Activated CD4-positive, alpha-beta memory T cell treated with anti-CD3 and anti-CD28 coated beads, Interleukin-2, amount 10 ng/mL, durations not matched to agents 7 days and 5 days (primary cell): ENCODE results near the gene TMX3. TPM values are rescaled to one million over a fixed set of nuclear protein-coding genes. Genes with fewer than 3 reads are reported as not detected.
A peak's percentile ranks its signal among the peaks of the same experiment; 100 is the strongest.

ENCODE experiments used
- CTCF ChIA-PET: fragments of 350-600 bp; sonication (Branson Sonifier 250); formaldehyde crosslinking; loops from one replicate; lab custom pipeline; 2021; ENCODE audit warnings: antibody characterized with exemption, inconsistent platforms; lab: Charles Lee
- POLR2A ChIA-PET: fragments of 350-600 bp; sonication (Branson Sonifier 250); formaldehyde crosslinking; loops from one replicate; lab custom pipeline; 2021; ENCODE audit warnings: antibody characterized with exemption; lab: Charles Lee
- DNase-seq: peaks from one replicate; pipeline ENCODE4 v3.0.0-alpha.2; 2020
- H3K27ac Mint-ChIP-seq: one replicate; pipeline ENCODE4 v1.8.0; 2021; ENCODE audit warnings: mild to moderate bottlenecking, mixed read lengths
- H3K27me3 Mint-ChIP-seq: one replicate; pipeline ENCODE4 v1.8.0; 2021; ENCODE audit warnings: mixed read lengths
- H3K36me3 Mint-ChIP-seq: one replicate; pipeline ENCODE4 v1.8.0; 2021; ENCODE audit warnings: low read depth, mixed read lengths
- H3K4me1 Mint-ChIP-seq: one replicate; pipeline ENCODE4 v1.8.0; 2021; ENCODE audit warnings: mixed read lengths
- H3K4me3 Mint-ChIP-seq: one replicate; pipeline ENCODE4 v1.8.0; 2021; ENCODE audit warnings: mild to moderate bottlenecking, mixed read lengths
- H3K9me3 Mint-ChIP-seq: one replicate; pipeline ENCODE4 v1.8.0; 2021; ENCODE audit warnings: mixed read lengths
- total RNA-seq, 2 experiments: library from RNA; stranded (reverse); gene quantifications; one replicate each; pipeline ENCODE4 v1.2.3, GENCODE V29; 2021

The TMX3 gene, protein sequence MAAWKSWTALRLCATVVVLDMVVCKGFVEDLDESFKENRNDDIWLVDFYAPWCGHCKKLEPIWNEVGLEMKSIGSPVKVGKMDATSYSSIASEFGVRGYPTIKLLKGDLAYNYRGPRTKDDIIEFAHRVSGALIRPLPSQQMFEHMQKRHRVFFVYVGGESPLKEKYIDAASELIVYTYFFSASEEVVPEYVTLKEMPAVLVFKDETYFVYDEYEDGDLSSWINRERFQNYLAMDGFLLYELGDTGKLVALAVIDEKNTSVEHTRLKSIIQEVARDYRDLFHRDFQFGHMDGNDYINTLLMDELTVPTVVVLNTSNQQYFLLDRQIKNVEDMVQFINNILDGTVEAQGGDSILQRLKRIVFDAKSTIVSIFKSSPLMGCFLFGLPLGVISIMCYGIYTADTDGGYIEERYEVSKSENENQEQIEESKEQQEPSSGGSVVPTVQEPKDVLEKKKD
- total RNA-seq, result 10 to 100 TPM; 55.9 to 56.0 TPM

DNA sequence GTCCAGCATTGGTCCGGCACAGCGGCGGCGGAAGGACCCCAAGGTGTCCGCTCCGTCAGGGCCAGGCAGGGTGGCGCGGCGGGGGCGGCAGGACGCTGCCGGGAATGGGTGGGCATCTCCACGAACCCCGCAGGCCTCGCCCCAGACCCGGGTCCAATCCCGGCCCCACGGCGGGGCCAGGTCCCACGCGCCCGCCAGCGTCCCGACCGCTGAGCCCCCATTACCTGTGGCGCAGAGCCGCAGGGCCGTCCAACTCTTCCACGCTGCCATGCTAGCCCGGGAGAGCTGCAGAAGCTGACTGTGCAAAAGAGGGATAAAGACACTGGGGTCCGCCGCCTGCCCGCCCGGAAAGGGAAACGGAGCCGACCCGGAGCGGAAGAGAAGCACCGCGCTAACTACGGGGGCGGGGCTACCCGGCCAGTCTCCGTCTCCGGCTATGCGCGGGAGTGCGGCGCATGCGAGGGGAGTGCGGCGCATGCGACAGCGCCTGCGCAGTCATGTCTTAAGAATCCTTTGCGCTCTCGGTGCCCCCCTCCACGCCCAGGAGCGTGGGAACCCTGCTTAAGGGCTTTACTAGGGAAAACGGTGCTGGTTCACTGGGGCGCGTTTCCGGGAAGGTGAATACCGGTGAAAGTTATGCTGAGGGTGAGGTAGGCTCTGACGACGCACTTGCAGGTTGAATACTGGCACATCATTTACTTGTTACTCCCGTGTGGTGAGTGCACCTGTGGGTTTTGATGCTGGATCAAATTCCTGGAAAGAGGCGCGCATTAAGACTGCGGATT, at the start of gene TMX3:
TSS of gene TMX3 (minus strand) at position 397 of the 785 bp plus-strand sequence. CDS start at position 270, 127 bp downstream.
- peaks cover 39% of the 10 kb centered on the region for H3K4me1 Mint-ChIP-seq
- peaks cover 37% of the 10 kb centered on the region for H3K36me3 Mint-ChIP-seq
- H3K9me3 Mint-ChIP-seq, result no peaks in the 10 kb centered on the region
- ChIA-PET CTCF (interaction anchor here (1.6 kb wide), 1 partner anchor 14 kb away, joined by 3 read pairs; no protein-coding TSS in a partner anchor), POLR2A (interaction anchor here (0.6 to 2.2 kb wide), 4 partner anchors 10 to 28 kb away, joined by 3 to 9 read pairs (median 4); no protein-coding TSS in a partner anchor)
- DNase-seq, result peak; percentile 92
- H3K27me3 Mint-ChIP-seq, result no peaks in the 10 kb centered on the region
- H3K4me3 Mint-ChIP-seq, result peak within 1 kb of the TSS; percentile 85
- H3K27ac Mint-ChIP-seq, result peak within 1 kb of the TSS; percentile 88

- H3K36me3 Mint-ChIP-seq, result no peaks in the 10 kb centered on the region
- DNase-seq, result no peak
- H3K27ac Mint-ChIP-seq, result no peak overlapping the region
- H3K9me3 Mint-ChIP-seq, result no peaks in the 10 kb centered on the region
- H3K4me1 Mint-ChIP-seq, result no peaks in the 10 kb centered on the region
- POLR2A ChIA-PET, result no interaction called here
- H3K4me3 Mint-ChIP-seq, result no peak overlapping the region
- no peaks in the 10 kb centered on the region for H3K27me3 Mint-ChIP-seq
- CTCF ChIA-PET, result no interaction called here
Measured at GRCh38 chr18:68764016-68764415, 49.1 kb upstream of the TMX3 start.

DNA sequence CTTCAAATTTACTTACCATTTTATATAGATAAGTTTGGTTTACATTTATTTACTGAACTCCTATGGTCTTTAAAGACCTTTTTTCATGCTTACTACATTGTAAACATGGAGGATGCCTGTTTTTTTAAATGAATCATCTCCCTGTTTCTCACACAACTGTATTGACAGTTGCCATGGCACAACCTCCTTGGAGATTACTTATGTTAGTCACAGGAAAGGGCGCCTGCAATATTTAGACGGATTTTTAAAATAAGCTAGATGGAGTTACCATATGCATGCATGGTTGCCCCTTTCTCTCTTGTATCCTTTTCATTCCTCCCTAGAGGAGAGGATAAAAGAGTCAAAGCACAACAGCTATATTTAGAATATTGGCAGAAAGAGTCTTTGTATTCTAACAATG, 48.2 kb upstream of the TMX3 start:
- H3K27ac Mint-ChIP-seq, result no peak overlapping the region
- POLR2A ChIA-PET, result no interaction called here
- no peaks in the 10 kb centered on the region for H3K27me3 Mint-ChIP-seq
- H3K4me1 Mint-ChIP-seq, result no peaks in the 10 kb centered on the region
- no peak for DNase-seq
- no peak overlapping the region for H3K4me3 Mint-ChIP-seq
- CTCF ChIA-PET, result no interaction called here
- no peaks in the 10 kb centered on the region for H3K36me3 Mint-ChIP-seq
- H3K9me3 Mint-ChIP-seq, result no peaks in the 10 kb centered on the region

- POLR2A ChIA-PET, result no interaction called here
- Mint-ChIP-seq H3K9me3 (no peaks in the 10 kb centered on the region), H3K4me1 (no peaks in the 10 kb centered on the region), H3K27me3 (no peaks in the 10 kb centered on the region), H3K36me3 (no peaks in the 10 kb centered on the region), H3K27ac (no peak overlapping the region), H3K4me3 (no peak overlapping the region)
- CTCF ChIA-PET, result no interaction called here
- DNase-seq, result no peak
Measured at GRCh38 chr18:68759308-68759707, 44.4 kb upstream of the TMX3 start.

GRCh38 chr18:68757126-68757525, 42.2 kb upstream of the TMX3 start:
- Mint-ChIP-seq H3K27ac (no peak overlapping the region), H3K27me3 (no peaks in the 10 kb centered on the region), H3K4me3 (no peak overlapping the region), H3K9me3 (no peaks in the 10 kb centered on the region), H3K4me1 (no peaks in the 10 kb centered on the region), H3K36me3 (no peaks in the 10 kb centered on the region)
- POLR2A ChIA-PET, result no interaction called here
- no peak for DNase-seq
- CTCF ChIA-PET, result no interaction called here

DNA sequence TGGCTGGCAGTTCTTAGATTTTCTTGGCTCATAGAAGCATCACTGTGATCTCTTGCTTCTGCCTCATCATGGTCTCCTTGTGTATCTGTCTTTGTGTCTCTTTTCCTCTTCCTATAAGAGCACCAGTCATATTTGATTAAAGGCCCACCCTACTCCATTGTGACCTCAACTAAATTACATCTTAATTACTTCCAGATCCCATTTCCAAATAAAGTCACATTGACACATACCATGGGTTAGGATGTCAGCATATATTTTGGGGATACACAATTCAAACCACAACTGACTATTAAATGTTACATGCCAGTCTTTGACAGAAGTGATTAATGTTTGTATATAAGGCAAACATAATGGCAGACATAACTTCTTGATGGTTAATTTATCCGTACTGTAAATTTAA, 27.3 kb upstream of the TMX3 start:
- ChIA-PET POLR2A (no interaction called here), CTCF (no interaction called here)
- Mint-ChIP-seq H3K27me3 (no peaks in the 10 kb centered on the region), H3K36me3 (no peaks in the 10 kb centered on the region), H3K9me3 (no peaks in the 10 kb centered on the region), H3K27ac (no peak overlapping the region), H3K4me3 (no peak overlapping the region), H3K4me1 (no peaks in the 10 kb centered on the region)
- no peak for DNase-seq

DNA sequence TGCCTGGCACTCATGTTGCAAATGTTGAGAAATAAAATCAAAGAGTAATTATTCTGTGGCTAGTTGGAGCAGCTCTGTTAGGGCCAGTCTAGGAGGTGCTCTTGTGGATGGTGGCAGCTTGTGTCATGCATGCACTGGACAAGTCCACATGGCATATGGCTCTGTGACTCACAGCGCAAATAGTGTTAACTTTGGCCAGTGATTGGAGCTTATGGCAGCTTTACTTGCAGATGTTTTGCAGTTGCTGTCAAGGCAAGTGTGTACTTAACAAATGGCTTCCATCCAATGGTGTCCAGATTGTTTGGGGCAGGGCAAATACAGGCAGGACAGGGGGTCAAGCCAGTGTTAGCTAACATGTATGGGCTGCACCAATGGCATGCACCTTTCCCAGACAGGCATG, 26.1 kb upstream of the TMX3 start:
- no peaks in the 10 kb centered on the region for H3K4me1 Mint-ChIP-seq

GRCh38 chr18:68739462-68739861, 24.6 kb upstream of the TMX3 start:
- no peaks in the 10 kb centered on the region for H3K9me3 Mint-ChIP-seq
- H3K27ac Mint-ChIP-seq, result no peak overlapping the region
- no peak overlapping the region for H3K4me3 Mint-ChIP-seq
- peaks cover 4% of the 10 kb centered on the region for H3K4me1 Mint-ChIP-seq
- no peaks in the 10 kb centered on the region for H3K36me3 Mint-ChIP-seq
- ChIA-PET POLR2A (no interaction called here), CTCF (no interaction called here)
- no peak for DNase-seq
- H3K27me3 Mint-ChIP-seq, result no peaks in the 10 kb centered on the region

More for the DNA sequence above, 26.1 kb upstream of the TMX3 start:
- Mint-ChIP-seq H3K4me3 (no peak overlapping the region), H3K27ac (no peak overlapping the region), H3K9me3 (no peaks in the 10 kb centered on the region), H3K36me3 (no peaks in the 10 kb centered on the region), H3K27me3 (no peaks in the 10 kb centered on the region)
- no peak for DNase-seq
- ChIA-PET CTCF (no interaction called here), POLR2A (no interaction called here)

- DNase-seq, result no peak
- no peaks in the 10 kb centered on the region for H3K36me3 Mint-ChIP-seq
- CTCF ChIA-PET, result no interaction called here
- POLR2A ChIA-PET, result no interaction called here
- no peaks in the 10 kb centered on the region for H3K9me3 Mint-ChIP-seq
- H3K27me3 Mint-ChIP-seq, result no peaks in the 10 kb centered on the region
- peaks cover 4% of the 10 kb centered on the region for H3K4me1 Mint-ChIP-seq
- H3K27ac Mint-ChIP-seq, result no peak overlapping the region
- H3K4me3 Mint-ChIP-seq, result no peak overlapping the region
Measured at GRCh38 chr18:68738564-68738963, 23.7 kb upstream of the TMX3 start.

- H3K9me3 Mint-ChIP-seq, result no peaks in the 10 kb centered on the region
- ChIA-PET POLR2A (no interaction called here), CTCF (no interaction called here)
- no peaks in the 10 kb centered on the region for H3K36me3 Mint-ChIP-seq
- H3K4me1 Mint-ChIP-seq, result peaks cover 4% of the 10 kb centered on the region
- H3K27ac Mint-ChIP-seq, result no peak overlapping the region
- H3K4me3 Mint-ChIP-seq, result no peak overlapping the region
- no peak for DNase-seq
- H3K27me3 Mint-ChIP-seq, result peaks cover 2% of the 10 kb centered on the region
Measured at GRCh38 chr18:68735483-68736343, 20.8 kb upstream of the TMX3 start.

DNA sequence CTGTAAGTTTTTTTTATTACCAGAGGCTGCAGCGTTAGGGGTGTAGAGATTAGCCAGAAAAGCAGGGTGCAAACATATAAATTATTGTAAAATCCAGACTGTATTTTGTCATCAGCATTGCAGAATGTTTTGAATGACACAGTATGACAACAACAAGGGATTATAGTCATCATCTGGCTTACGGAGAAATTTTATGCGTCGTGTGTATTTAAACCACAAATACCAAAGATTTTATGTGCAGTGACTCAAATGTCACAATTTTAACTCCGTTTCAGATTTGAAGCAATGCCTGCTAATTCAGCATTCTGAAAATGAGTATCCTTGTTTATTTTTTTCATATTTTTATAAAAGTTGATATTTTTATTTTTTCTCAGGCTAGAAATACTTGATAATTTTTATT, 19.4 kb upstream of the TMX3 start:
- Mint-ChIP-seq H3K27ac (no peak overlapping the region), H3K4me3 (no peak overlapping the region), H3K9me3 (no peaks in the 10 kb centered on the region), H3K27me3 (peaks cover 5% of the 10 kb centered on the region), H3K36me3 (no peaks in the 10 kb centered on the region), H3K4me1 (peaks cover 4% of the 10 kb centered on the region)
- ChIA-PET CTCF (interaction anchor here (0.8 to 1.0 kb wide), 2 partner anchors 23 to 1209 kb away, joined by 3 read pairs; no protein-coding TSS in a partner anchor), POLR2A (no interaction called here)
- DNase-seq, result no peak

- Mint-ChIP-seq H3K27me3 (peaks cover 5% of the 10 kb centered on the region), H3K9me3 (no peaks in the 10 kb centered on the region), H3K4me1 (peaks cover 4% of the 10 kb centered on the region), H3K36me3 (no peaks in the 10 kb centered on the region), H3K4me3 (no peak overlapping the region), H3K27ac (no peak overlapping the region)
- ChIA-PET CTCF (interaction anchor here (0.8 to 1.0 kb wide), 2 partner anchors 24 to 1208 kb away, joined by 3 read pairs; no protein-coding TSS in a partner anchor), POLR2A (no interaction called here)
- no peak for DNase-seq
Measured at GRCh38 chr18:68733707-68734106, 18.8 kb upstream of the TMX3 start.
